Measurements from ENCODE around the gene VSIG8.

- TF ChIP-seq ATF6 (CRISPR knock-in tag; IDR thresholded peaks at IDR 0.05) (no peak), CTCF (IDR thresholded peaks at IDR 0.05) (no peak), GABPB1 (CRISPR knock-in tag; IDR thresholded peaks at IDR 0.05) (no peak), ATF3 (CRISPR knock-in tag; conservative IDR thresholded peaks at IDR 0.05) (no peak), MAX (CRISPR knock-in tag; IDR thresholded peaks at IDR 0.05) (no peak), FOXJ3 (CRISPR knock-in tag; IDR thresholded peaks at IDR 0.05; ENCODE audit: borderline replicate concordance) (no peak), KAT7 (CRISPR knock-in tag; IDR thresholded peaks at IDR 0.05; ENCODE audit: borderline replicate concordance) (no peak), USF1 (CRISPR knock-in tag; IDR thresholded peaks at IDR 0.05) (no peak), MXD4 (CRISPR knock-in tag; IDR thresholded peaks at IDR 0.05; ENCODE audit: borderline replicate concordance) (no peak)
- TF ChIP-seq, protein P1, sequence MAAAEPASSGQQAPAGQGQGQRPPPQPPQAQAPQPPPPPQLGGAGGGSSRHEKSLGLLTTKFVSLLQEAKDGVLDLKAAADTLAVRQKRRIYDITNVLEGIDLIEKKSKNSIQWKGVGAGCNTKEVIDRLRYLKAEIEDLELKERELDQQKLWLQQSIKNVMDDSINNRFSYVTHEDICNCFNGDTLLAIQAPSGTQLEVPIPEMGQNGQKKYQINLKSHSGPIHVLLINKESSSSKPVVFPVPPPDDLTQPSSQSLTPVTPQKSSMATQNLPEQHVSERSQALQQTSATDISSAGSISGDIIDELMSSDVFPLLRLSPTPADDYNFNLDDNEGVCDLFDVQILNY (CRISPR knock-in tag; IDR thresholded peaks at IDR 0.05): no peak
- TF ChIP-seq, protein P2, sequence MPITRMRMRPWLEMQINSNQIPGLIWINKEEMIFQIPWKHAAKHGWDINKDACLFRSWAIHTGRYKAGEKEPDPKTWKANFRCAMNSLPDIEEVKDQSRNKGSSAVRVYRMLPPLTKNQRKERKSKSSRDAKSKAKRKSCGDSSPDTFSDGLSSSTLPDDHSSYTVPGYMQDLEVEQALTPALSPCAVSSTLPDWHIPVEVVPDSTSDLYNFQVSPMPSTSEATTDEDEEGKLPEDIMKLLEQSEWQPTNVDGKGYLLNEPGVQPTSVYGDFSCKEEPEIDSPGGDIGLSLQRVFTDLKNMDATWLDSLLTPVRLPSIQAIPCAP (CRISPR knock-in tag; IDR thresholded peaks at IDR 0.05): no peak
- TF ChIP-seq, protein P3, sequence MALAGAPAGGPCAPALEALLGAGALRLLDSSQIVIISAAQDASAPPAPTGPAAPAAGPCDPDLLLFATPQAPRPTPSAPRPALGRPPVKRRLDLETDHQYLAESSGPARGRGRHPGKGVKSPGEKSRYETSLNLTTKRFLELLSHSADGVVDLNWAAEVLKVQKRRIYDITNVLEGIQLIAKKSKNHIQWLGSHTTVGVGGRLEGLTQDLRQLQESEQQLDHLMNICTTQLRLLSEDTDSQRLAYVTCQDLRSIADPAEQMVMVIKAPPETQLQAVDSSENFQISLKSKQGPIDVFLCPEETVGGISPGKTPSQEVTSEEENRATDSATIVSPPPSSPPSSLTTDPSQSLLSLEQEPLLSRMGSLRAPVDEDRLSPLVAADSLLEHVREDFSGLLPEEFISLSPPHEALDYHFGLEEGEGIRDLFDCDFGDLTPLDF (CRISPR knock-in tag; IDR thresholded peaks at IDR 0.05): no peak
These were observed 15.2 kb downstream of the VSIG8 start for GRCh38 chr1:159847231-159847630.
